HEK293T (cell line): ENCODE measurements around the gene ART1.

ENCODE experiments used
- FOXA1 ChIP-seq: fragments of 450-650 bp; IDR thresholded peaks from 2 replicates; pipeline ENCODE4 v1.6.1; 2016; ENCODE audit warnings: mild to moderate bottlenecking
- FOXM1 ChIP-seq: fragments of 450-650 bp; IDR thresholded peaks from 2 replicates; pipeline ENCODE4 v1.6.1; 2017; ENCODE audit warnings: mild to moderate bottlenecking, borderline replicate concordance
- L3MBTL2 ChIP-seq: fragments of 450-650 bp; conservative IDR thresholded peaks from 2 replicates; pipeline ENCODE4 v1.6.1; 2016; ENCODE audit warnings: mild to moderate bottlenecking
- SP1 ChIP-seq: fragments of 450-650 bp; IDR thresholded peaks from 2 replicates; pipeline ENCODE4 v1.6.1; 2017
- TARDBP ChIP-seq: fragments of 450-650 bp; IDR thresholded peaks from 2 replicates; pipeline ENCODE4 v1.6.1; 2016

GRCh38 chr11:3684129-3684818 is 39.3 kb downstream of the ART1 start:
- TF ChIP-seq SP1 (no peak), TARDBP (no peak), L3MBTL2 (no peak), FOXM1 (no peak), FOXA1 (no peak)
